Measurements from ENCODE around the gene TRIM64.
"Not testable (repeated sequence)": the region's sequence is repeated elsewhere in the genome, so short reads cannot be mapped to it uniquely, and the experiment has no call there.

DNA sequence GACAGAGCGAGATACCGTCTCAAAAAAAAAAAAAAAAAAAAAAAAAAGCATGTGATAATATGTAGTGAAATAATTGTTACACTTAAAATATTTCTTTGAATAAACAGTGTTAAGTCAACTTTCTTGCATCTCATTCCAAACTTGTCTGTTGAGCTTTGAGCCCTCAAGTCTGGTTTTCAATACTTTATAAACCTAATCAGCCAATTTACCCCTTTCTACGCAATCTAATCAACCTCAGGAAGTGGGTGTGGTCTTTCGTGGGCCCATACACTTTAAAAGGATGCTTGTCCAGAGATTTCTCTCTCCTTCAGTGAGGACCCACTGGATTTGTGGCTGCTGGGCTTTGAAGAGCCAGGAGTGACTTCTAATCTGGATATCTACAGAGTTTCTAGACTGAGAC is at the start of gene TRIM64:
- TF ChIP-seq CTCF, POLR2A (IDR thresholded peaks at IDR 0.05): not testable (repeated sequence)
